Activated gamma-delta T cell (primary cell): ENCODE measurements around the gene MT1E.
A peak's percentile ranks its signal among the peaks of the same experiment; 100 is the strongest.
"Not testable (repeated sequence)": the region's sequence is repeated elsewhere in the genome, so short reads cannot be mapped to it uniquely, and the experiment has no call there.

Experiments
- DNase-seq: peaks from one replicate; lab custom pipeline; 2025; lab: John Stamatoyannopoulos, UW
- total RNA-seq, 2 donors: gene quantifications; one replicate each; lab custom pipeline; 2026; lab: John Stamatoyannopoulos, UW

MT1E gene
- 0.10 to 0.92 reads per million in 2 donors for total RNA-seq

- DNase-seq: no peak
Measured at GRCh38 chr16:56625140-56625942, at the start of gene MT1E. Gene MT1E, plus strand, starts transcription at chr16:56625781. Its CDS starts 71 bp downstream, at chr16:56625852.

GRCh38 chr16:56576585-56577299, 48.8 kb upstream of the MT1E start:
- peak; percentile 52 for DNase-seq

GRCh38 chr16:56577300-56577625, 48.3 kb upstream of the MT1E start:
- no peak for DNase-seq

GRCh38 chr16:56580391-56581048, 45.1 kb upstream of the MT1E start:
- no peak for DNase-seq

- not testable (repeated sequence) for DNase-seq
Measured at GRCh38 chr16:56582911-56583310, 42.7 kb upstream of the MT1E start.

- DNase-seq: no peak
Measured at GRCh38 chr16:56583351-56584168, 42.0 kb upstream of the MT1E start.

GRCh38 chr16:56584276-56584675, 41.3 kb upstream of the MT1E start:
- no peak for DNase-seq

GRCh38 chr16:56588781-56589140, 36.8 kb upstream of the MT1E start:
- no peak for DNase-seq

- DNase-seq: no peak
Measured at GRCh38 chr16:56589141-56590039, 36.2 kb upstream of the MT1E start, which contains the start of gene MT3. Gene MT3, plus strand, starts transcription at chr16:56589528. Its CDS starts 63 bp downstream, at chr16:56589591.

- no peak for DNase-seq
Measured at GRCh38 chr16:56591377-56592060, 34.1 kb upstream of the MT1E start.

GRCh38 chr16:56593573-56594291, 31.8 kb upstream of the MT1E start:
- no peak for DNase-seq

- no peak for DNase-seq
Measured at GRCh38 chr16:56594292-56594619, 31.3 kb upstream of the MT1E start.

GRCh38 chr16:56600398-56600999, 25.1 kb upstream of the MT1E start:
- no peak for DNase-seq

GRCh38 chr16:56601325-56601724, 24.3 kb upstream of the MT1E start:
- DNase-seq: no peak

- no peak for DNase-seq
Measured at GRCh38 chr16:56603589-56603988, 22.0 kb upstream of the MT1E start.

- DNase-seq: no peak
Measured at GRCh38 chr16:56604966-56605365, 20.6 kb upstream of the MT1E start.

- no peak for DNase-seq
Measured at GRCh38 chr16:56605475-56605874, 20.1 kb upstream of the MT1E start.

- DNase-seq: no peak
Measured at GRCh38 chr16:56606071-56606475, 19.5 kb upstream of the MT1E start.

- DNase-seq: no peak
Measured at GRCh38 chr16:56606476-56607108, 19.0 kb upstream of the MT1E start.
